HG02938 (cell line): Measurements from ENCODE around the gene PILRA.

Experiments
- ATAC-seq: cut with Tn5 transposase; IDR thresholded peaks from one replicate; pipeline ENCODE4 v1.9.1; 2021; ENCODE audit warnings: mild to moderate bottlenecking, moderate library complexity; ENCODE audit not compliant: unreplicated experiment

Gene PILRA

GRCh38 chr7:100406767-100407166 lies 33.5 kb downstream of the PILRA start:
- no peak for ATAC-seq

- no peak for ATAC-seq
Observed at GRCh38 chr7:100407285-100408180, 34.2 kb downstream of the PILRA start.

GRCh38 chr7:100411101-100411500 lies 37.8 kb downstream of the PILRA start:
- ATAC-seq, result no peak

- no peak for ATAC-seq
Observed at GRCh38 chr7:100413346-100413745, 40.1 kb downstream of the PILRA start.

DNA sequence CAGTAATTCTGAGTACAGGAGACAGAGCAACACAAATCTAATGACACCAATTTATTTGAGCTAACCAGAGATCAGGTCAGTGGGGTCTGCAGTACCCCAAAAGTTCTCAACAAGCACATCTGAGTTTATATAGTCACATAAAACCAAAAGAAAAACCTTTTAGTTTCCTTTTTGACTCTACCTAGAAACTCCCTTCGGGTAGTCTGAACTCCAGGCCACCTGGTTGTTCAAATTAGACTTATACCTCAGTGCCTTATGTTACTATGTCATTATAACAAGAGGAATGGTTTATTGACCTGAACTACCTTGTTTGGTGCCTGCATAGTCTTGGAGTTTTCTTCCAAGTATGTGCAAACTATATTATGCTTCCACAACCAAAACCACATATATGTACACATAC lies 40.6 kb downstream of the PILRA start:
- no peak for ATAC-seq

DNA sequence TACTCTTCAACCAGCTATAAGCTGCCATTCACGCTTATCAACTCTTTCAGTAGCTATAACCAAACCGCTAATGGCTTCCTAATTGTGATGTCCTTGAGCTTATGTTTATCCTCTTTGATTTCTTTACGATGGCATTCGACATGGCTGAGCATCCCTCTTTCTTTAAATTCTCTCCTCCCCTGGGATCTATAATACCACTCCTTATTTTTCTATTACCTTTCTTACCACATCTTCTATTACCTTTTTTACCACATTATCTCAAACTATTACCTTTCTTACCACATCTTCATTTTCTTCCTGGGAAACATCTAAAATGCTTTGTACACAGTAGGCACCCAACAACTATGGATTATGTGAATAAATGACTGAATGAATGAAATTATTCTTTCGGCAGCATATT lies 42.2 kb downstream of the PILRA start:
- no peak for ATAC-seq

DNA sequence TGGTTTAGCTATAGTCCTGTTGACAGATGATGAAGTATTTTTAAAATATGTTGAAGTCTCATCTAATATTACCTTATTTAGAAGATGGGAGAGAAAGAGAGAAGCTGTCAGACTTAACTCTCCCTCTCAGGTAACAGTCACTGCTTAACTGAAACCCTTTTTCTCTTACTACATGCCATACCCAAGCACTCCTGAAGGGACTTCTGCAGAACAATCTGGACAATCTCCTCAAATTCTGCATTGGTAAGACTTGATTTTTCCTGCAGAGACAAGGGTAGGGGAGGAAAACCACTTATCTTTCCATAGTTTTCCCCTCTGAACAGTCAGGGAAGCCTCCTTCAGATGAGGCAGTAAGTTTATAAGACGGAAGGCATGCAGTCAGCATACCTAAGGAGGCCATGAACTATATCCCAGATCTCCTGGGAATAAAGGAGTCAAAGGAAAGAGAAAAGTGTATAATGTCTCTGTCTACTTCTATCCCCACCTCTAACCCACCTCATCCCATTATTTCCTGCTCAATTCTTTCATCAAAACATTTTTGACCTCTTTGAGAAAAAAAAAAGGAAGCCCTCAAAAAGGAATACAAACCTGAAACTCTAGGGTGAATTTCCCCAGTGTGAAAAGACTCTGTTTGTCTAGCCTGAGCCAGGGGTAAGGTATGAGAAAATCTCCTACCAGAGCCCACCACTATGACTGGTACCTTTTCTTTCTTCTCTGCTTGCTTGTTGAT lies 45.8 kb downstream of the PILRA start:
- no peak for ATAC-seq

DNA sequence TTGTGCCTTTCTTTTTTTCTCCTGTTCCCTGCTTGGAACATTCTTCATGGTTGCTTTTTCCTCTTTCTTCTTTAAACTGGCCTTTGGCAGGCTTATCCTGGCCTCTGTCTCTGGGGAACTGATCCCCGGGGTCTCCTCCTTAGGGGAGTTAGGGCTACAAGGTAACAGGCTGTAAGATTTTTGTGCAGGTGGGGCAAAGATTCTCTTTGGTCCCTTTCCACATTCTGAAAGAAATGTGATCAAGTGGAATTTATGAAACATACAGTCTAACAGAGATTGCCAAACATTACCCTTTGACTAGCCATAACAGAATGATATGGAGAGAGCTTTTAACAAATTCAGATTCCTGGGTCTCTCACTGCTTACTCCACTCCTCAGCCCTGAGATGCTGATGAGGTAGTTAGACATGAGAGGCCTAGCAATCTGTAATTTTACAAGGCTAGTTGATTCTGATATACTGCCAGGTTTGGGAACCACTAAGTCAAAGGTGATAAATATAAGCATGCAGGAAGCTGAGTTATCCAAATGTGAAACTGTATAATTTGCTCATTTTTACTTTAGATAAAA lies 46.5 kb downstream of the PILRA start:
- no peak for ATAC-seq

DNA sequence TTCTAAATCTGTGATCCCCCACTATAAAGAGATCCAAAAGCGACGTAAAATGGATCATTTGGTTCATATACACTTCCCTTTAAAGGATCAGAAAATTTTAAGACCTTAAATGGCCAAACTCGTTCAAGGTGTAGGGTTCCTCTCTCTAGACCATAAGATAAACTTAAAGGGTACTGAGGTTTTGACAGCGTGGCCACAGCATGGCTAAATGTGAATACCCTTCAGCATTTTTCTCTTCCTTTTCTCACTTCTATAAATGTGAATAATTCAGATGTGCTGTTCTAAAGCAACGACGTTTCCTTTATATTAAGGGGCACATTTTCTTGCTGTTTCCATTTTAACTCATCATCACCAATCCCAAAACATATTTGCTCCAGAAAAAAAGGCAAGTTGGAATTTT lies 50.0 kb downstream of the PILRA start:
- no peak for ATAC-seq

GRCh38 chr7:100425347-100425746 lies 52.1 kb downstream of the PILRA start:
- ATAC-seq, result no peak

GRCh38 chr7:100426516-100426915 lies 53.2 kb downstream of the PILRA start:
- no peak for ATAC-seq

DNA sequence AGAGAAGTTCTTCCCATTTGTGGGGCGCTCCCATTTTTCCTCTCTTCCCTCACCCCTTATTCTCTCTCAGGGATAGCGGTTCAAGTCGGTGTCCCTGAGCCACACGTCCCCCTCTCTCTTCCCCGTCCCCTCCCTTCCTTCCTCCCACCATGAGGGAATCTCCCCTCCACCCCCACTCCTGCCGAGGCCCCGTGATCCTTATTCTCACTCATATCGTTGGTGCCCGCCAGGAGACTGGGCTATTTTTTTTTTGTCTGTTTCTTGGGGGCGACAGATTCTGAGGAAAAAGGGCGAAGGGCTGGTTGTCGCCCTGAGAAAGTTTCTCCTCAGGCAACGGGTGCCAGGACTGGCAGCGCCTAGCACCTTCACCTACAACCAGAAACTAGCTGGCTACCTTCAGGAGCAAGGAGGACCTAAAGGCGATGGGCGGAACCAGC lies 54.5 kb downstream of the PILRA start:
- ATAC-seq, result no peak

DNA sequence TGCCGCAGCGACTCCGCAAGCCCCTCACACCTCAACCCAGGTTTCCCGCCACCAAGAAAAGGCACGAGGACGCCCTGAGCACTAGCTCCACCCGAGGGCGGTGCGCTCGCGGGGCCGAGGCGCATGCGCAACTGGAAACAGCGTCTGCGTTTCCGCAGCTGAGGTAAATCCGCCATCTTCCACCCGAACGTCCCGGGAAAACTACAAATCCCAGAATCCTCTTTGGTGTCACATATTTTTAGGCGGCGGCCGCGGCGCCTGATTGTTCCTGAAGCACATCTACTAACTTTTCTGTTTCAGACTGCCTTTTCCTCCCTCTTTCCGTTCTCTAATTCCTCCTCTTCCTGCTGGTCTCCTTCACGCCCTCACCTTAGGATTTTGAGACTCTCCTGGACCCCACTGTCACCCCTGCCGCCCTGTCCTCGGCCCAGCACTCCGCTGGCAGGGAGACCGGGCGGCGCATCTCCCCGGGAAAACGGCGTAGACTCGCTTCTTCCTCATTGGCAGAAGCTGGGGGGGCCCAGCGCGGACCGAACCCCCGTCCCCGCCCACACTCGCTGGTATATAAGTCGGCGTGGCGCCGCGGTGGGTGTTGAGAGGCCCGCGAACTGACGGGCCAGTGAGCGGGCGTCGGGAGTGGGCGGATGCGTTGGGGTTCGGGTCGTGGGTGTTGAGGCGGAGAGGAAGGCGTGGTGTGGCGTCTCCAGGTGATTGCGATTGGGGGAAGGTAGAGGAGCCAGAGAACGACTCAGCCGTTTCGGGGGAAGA lies 55.1 kb downstream of the PILRA start, which contains the start of gene ZCWPW1:
Gene ZCWPW1, minus strand, starts transcription at position 505 of the 768 bp plus-strand sequence. CDS start 8,054 bp downstream, outside the sequence.
- peak; percentile 41 for ATAC-seq

DNA sequence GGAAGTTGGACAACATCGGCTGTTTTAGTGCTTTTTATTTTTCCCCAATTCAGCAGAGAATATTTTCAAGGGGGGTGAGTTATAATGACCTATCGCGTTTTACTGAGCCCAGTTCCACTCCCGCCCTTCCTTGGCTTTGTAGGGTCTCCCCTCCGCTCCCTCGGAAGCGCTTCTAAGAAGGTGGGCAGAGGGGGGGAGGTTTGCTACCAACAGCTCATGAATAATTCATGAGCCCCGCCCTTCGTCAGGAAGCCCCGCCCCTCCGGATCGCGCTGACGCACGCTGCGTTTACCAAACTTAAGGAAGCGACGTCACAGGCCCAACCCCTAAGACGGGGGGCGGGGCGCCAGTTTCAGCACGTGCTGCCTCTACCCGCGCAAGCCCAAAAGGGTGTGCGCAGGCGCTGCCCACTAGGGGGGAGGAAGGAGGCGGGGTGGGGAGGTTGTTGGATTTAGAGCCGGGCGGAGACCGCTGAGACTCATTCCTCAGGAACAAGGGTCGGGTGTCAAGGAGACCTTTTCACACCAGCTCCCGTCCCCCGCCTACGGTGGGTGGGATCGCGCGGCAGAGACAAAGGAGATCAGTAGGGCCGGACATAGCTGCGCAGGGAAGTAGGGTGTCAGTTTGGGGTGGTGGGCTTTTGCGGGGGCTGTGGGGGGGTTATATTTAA lies 55.8 kb downstream of the PILRA start:
- ATAC-seq, result peak; percentile 38

DNA sequence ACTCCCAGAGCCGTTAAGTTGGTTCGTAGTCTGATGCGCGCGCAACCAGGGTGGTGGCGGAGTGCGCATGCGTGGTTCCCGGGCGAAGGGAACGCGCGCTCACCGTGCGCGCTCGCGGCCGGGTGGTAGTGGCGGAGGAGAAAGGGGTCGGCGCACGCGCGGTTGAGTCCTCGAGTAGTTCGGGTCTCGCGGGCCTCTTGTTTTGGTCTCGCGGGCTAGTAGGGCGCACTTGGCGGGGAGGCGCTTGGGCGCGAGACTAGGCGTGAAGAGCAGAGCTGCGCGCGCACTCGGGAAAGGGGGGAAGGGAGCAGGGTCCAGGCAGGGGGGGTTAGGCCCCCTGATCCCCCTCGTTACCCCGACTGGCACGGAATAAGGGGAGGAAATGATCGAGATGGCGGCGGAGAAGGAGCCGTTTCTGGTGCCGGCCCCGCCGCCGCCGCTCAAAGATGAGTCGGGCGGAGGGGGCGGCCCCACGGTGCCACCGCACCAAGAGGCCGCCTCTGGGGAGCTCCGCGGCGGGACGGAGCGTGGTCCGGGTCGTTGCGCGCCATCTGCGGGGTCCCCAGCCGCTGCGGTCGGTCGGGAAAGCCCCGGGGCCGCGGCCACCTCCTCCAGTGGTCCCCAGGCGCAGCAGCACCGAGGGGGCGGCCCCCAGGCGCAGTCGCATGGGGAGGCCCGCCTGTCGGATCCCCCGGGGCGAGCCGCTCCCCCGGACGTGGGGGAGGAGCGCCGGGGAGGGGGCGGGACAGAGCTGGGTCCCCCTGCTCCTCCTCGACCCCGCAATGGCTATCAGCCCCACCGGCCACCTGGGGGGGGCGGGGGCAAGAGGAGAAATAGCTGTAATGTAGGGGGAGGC lies 56.6 kb downstream of the PILRA start, which contains the start of gene MEPCE:
Gene MEPCE, plus strand, starts transcription at position 195 of the 856 bp plus-strand sequence. Its CDS starts 188 bp downstream, at position 383.
- peak; percentile 40 for ATAC-seq

- ATAC-seq, result no peak
Observed at GRCh38 chr7:100430493-100431285, 57.4 kb downstream of the PILRA start.

DNA sequence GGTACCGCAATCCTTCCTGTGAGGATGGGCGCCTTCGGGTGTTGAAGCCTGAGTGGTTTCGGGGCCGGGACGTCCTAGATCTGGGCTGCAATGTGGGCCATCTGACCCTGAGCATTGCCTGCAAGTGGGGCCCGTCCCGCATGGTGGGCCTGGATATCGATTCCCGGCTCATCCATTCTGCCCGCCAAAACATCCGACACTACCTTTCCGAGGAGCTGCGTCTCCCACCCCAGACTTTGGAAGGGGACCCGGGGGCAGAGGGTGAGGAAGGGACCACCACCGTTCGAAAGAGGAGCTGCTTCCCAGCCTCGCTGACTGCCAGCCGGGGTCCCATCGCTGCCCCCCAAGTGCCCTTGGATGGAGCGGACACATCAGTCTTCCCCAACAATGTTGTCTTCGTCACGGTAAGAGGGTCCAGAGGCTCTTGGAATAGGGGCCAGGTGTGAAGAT lies 58.0 kb downstream of the PILRA start:
- ATAC-seq, result no peak

DNA sequence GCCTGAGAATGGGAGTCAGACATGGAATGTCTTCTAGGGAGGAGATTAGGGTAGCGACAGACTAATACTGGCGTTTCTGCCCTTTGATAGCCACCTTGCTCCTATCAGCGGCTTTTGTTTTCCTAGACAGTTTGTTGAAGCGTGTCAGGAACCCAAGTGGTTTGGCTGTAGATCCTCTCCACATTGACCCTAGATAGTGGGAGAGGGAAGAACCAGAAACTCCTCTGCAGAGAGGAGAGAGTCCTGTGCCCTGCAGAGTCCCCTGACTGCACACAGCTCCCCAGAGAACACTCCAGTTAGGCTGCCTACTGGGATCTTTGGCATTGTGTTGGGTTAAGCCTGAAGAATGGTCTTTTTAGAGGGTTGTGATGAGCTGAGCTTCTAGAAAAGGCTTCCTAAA lies 58.8 kb downstream of the PILRA start:
- ATAC-seq, result no peak
